Measurements from ENCODE around the gene DLAT.

DLAT gene

GRCh38 chr11:112058103-112058502 lies 32.9 kb downstream of the DLAT start:
- in situ Hi-C loops (cut with HindIII; ENCODE audit: low sequenced_read_pairs), result no loop called here
- no peak for TF ChIP-seq CTCF (IDR thresholded peaks at IDR 0.05; ENCODE audit: low read depth, low read length)
- no peak overlapping the region for H3K4me3 ChIP-seq (ENCODE audit: low read depth, low read length)
- DNase-seq (ENCODE audit: low read depth, low spot score), result no peak

- DNase-seq (ENCODE audit: low read depth, low spot score), result no peak
- no peak for TF ChIP-seq CTCF (IDR thresholded peaks at IDR 0.05; ENCODE audit: low read depth, low read length)
These were observed 37.7 kb downstream of the DLAT start for GRCh38 chr11:112062923-112063322.

GRCh38 chr11:112073941-112074811 lies 49.0 kb downstream of the DLAT start, which contains the start of the genes NKAPD1 and PIH1D2:
NKAPD1 (plus strand) TSS chr11:112074299; CDS start chr11:112075575, 1,276 bp downstream.
PIH1D2 (minus strand) TSS chr11:112074017; CDS start chr11:112073174, 843 bp downstream.
- TF ChIP-seq CTCF (IDR thresholded peaks at IDR 0.05; ENCODE audit: low read depth, low read length), result no peak
- in situ Hi-C loops (cut with HindIII; ENCODE audit: low sequenced_read_pairs), result no loop called here
- peak within 1 kb of the TSS; percentile 91 for H3K4me3 ChIP-seq (ENCODE audit: low read depth, low read length)
- peak; percentile 92 for DNase-seq (ENCODE audit: low read depth, low spot score)

More at GRCh38 chr11:112062923-112063322, 37.7 kb downstream of the DLAT start:
- H3K4me3 ChIP-seq (ENCODE audit: low read depth, low read length), result no peak overlapping the region
- in situ Hi-C loops (cut with HindIII; ENCODE audit: low sequenced_read_pairs), result no loop called here

GRCh38 chr11:112082729-112083128 lies 57.5 kb downstream of the DLAT start:
- TF ChIP-seq CTCF (IDR thresholded peaks at IDR 0.05; ENCODE audit: low read depth, low read length), result no peak
- peak; percentile 44 for DNase-seq (ENCODE audit: low read depth, low spot score)
- H3K4me3 ChIP-seq (ENCODE audit: low read depth, low read length), result no peak overlapping the region
- in situ Hi-C loops (cut with HindIII; ENCODE audit: low sequenced_read_pairs), result no loop called here

GRCh38 chr11:112085822-112086421 lies 60.7 kb downstream of the DLAT start:
- in situ Hi-C loops (cut with HindIII; ENCODE audit: low sequenced_read_pairs), result no loop called here
- no peak for TF ChIP-seq CTCF (IDR thresholded peaks at IDR 0.05; ENCODE audit: low read depth, low read length)
- peak overlapping the region; percentile 99 for H3K4me3 ChIP-seq (ENCODE audit: low read depth, low read length)
- peak; percentile 36 for DNase-seq (ENCODE audit: low read depth, low spot score)

GRCh38 chr11:112086422-112087191 lies 61.4 kb downstream of the DLAT start, which contains the start of the genes SDHD and TIMM8B:
SDHD (plus strand) TSS chr11:112086873; CDS start chr11:112086908, 35 bp downstream.
TIMM8B (minus strand) TSS chr11:112086756; CDS start chr11:112086723, 33 bp downstream.
- peak; percentile 43 for TF ChIP-seq CTCF (IDR thresholded peaks at IDR 0.05; ENCODE audit: low read depth, low read length)
- in situ Hi-C loops (cut with HindIII; ENCODE audit: low sequenced_read_pairs), result no loop called here
- peak; percentile 95 for DNase-seq (ENCODE audit: low read depth, low spot score)
- H3K4me3 ChIP-seq (ENCODE audit: low read depth, low read length), result peak within 1 kb of the TSS; percentile 99

Data from astrocyte of the spinal cord (primary cell).